SU-DHL-6 (cell line): ENCODE measurements around the gene MED15.

Source experiments
- EZH2phosphoT487 ChIP-seq: fragments of 200-600 bp; sonication (generic), shearing (Covaris generic); conservative IDR thresholded peaks from 2 replicates; pipeline ENCODE4 v1.6.1; 2018; ENCODE audit warnings: mild to moderate bottlenecking, antibody characterized with exemption, low read length, moderate library complexity, mixed read lengths
- TF ChIP-seq, protein P1 (sequence below): fragments of 200-600 bp; sonication (generic); IDR thresholded peaks from one replicate; pipeline ENCODE4 v1.5.1; 2017; ENCODE audit warnings: antibody characterized with exemption, mild to moderate bottlenecking, low read length, moderate library complexity; ENCODE audit not compliant: insufficient read depth, poor library complexity, severe bottlenecking

- TF ChIP-seq, protein P1, sequence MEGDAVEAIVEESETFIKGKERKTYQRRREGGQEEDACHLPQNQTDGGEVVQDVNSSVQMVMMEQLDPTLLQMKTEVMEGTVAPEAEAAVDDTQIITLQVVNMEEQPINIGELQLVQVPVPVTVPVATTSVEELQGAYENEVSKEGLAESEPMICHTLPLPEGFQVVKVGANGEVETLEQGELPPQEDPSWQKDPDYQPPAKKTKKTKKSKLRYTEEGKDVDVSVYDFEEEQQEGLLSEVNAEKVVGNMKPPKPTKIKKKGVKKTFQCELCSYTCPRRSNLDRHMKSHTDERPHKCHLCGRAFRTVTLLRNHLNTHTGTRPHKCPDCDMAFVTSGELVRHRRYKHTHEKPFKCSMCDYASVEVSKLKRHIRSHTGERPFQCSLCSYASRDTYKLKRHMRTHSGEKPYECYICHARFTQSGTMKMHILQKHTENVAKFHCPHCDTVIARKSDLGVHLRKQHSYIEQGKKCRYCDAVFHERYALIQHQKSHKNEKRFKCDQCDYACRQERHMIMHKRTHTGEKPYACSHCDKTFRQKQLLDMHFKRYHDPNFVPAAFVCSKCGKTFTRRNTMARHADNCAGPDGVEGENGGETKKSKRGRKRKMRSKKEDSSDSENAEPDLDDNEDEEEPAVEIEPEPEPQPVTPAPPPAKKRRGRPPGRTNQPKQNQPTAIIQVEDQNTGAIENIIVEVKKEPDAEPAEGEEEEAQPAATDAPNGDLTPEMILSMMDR = no peak
- TF ChIP-seq EZH2phosphoT487 = no peak
Observed at GRCh38 chr22:20497426-20497825, 10.0 kb upstream of the MED15 start.
